ENCODE data around the gene KRT6C. TPM values are rescaled to one million over a fixed set of nuclear protein-coding genes. Genes with fewer than 3 reads are reported as not detected.

Gene KRT6C
- not detected for total RNA-seq
- polyA plus RNA-seq (ENCODE audit: insufficient read length in 6 of 6), result not detected
- long read RNA-seq, donor 1, result 0 reads
- long read RNA-seq, donor 2, result 0 reads
- long read RNA-seq, donor 3, result 0 reads
- long read RNA-seq, donor 4, result 0 reads
- long read RNA-seq, donor 5, result 0 reads
- long read RNA-seq, donor 6, result 0 reads
- long read RNA-seq, donor 7, result 0 reads
- long read RNA-seq, donor 8, result 0 reads
- long read RNA-seq, donor 9, result 0 reads
- long read RNA-seq, donor 10, result 0 reads
- long read RNA-seq, donor 11, result 0 reads
- long read RNA-seq, donor 12, result 0 reads

DNA sequence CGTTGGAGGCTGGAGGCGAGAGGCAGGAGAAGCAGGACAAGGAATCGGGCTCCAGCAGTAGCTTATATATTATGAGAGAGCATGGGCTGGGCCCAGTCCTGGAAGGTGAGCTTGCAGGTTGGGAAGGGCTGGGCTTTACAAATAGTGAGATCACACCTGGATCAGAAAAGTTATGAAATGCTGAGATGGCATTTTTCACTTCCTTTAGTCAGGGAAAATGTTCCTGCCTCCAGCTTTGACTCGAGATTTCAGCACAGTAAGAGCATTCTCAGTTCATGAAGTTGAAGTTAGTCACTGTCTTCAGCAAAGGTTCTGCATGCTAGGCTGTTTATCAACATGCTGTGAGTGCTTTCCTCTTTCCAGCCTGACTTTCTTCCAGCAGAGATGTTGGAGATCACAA is at the start of gene KRT6C:
Gene KRT6C, minus strand, starts transcription at position 38 of the 400 bp plus-strand sequence. CDS start 68 bp downstream, outside the sequence.
- no peaks in the 10 kb centered on the region for H3K4me1 ChIP-seq
- no peak for TF ChIP-seq CTCF (IDR thresholded peaks at IDR 0.05)
- intact Hi-C loops (cut with DNase I), result no loop called here
- H3K4me3 ChIP-seq, result no peak within 1 kb of the TSS
- no peak within 1 kb of the TSS for H3K27ac ChIP-seq
- H3K9me3 ChIP-seq, result no peaks in the 10 kb centered on the region
- H3K27me3 ChIP-seq, result peaks cover 0 to 12% of the 10 kb centered on the region in 2 donors
- ATAC-seq (no peak), DNase-seq (no peak)
- no peaks in the 10 kb centered on the region for H3K36me3 ChIP-seq

DNA sequence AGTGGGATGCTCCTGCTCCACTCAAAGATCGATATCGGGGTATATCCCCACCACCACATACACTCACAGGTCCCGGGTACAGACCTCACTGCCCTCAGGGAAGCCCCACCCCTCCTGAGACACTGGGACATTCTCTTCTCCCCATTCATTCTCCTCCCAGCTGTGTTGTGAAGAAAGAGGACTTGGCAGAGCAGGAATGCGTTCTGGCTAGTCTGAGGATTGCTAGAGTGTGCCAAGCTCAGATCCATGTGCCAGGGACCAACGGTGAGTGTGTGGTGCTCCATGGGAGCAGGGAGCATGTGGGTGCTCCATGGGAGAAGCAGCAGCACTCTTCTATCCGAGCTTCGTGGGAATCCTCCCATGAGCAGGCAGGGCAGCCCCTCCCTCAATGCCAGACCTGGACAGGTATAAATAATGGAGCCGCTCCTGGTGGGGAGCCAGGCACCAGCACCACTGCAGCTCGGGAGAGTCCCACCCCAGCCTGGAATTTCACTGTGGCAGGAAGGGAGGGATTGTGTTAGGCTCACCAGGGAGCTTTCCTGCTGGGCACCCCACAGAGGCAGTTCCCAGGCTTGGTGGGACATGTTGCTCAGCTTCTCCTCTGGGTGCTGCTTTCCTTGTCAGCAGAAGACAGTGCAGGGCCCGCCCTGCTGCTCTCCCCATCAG is 48.9 kb upstream of the KRT6C start:
- H3K27me3 ChIP-seq, result peaks cover 0 to 57% of the 10 kb centered on the region in 2 donors
- no peak for TF ChIP-seq CTCF (IDR thresholded peaks at IDR 0.05)
- H3K27ac ChIP-seq, result no peak overlapping the region
- no peak for DNase-seq
- H3K4me3 ChIP-seq, result no peak overlapping the region
- no peaks in the 10 kb centered on the region for H3K4me1 ChIP-seq
- intact Hi-C loops (cut with DNase I), result no loop called here
- no peak for ATAC-seq
- H3K36me3 ChIP-seq, result no peaks in the 10 kb centered on the region
- H3K9me3 ChIP-seq, result no peaks in the 10 kb centered on the region

- TF ChIP-seq CTCF (IDR thresholded peaks at IDR 0.05), result no peak
- intact Hi-C loops (cut with DNase I), result no loop called here
- no peak for ATAC-seq
Measured at GRCh38 chr12:52521568-52522266, 48.1 kb upstream of the KRT6C start.

GRCh38 chr12:52521175-52521567 is 47.6 kb upstream of the KRT6C start:
- peaks cover 0 to 53% of the 10 kb centered on the region in 2 donors for H3K27me3 ChIP-seq
- no peaks in the 10 kb centered on the region for H3K9me3 ChIP-seq
- DNase-seq, result no peak
- intact Hi-C loops (cut with DNase I), result no loop called here
- TF ChIP-seq CTCF (IDR thresholded peaks at IDR 0.05), result no peak
- no peaks in the 10 kb centered on the region for H3K4me1 ChIP-seq
- no peak overlapping the region for H3K4me3 ChIP-seq
- ATAC-seq, result peak; percentile 45
- no peak overlapping the region for H3K27ac ChIP-seq
- H3K36me3 ChIP-seq, result no peaks in the 10 kb centered on the region

More at GRCh38 chr12:52521568-52522266, 48.1 kb upstream of the KRT6C start:
- Histone ChIP-seq H3K36me3 (no peaks in the 10 kb centered on the region), H3K4me1 (no peaks in the 10 kb centered on the region), H3K27me3 (peaks cover 0 to 57% of the 10 kb centered on the region in 2 donors), H3K4me3 (no peak overlapping the region), H3K9me3 (no peaks in the 10 kb centered on the region), H3K27ac (no peak overlapping the region)
- no peak for DNase-seq

All from left lung (tissue), 14 donors.